ENCODE results near the gene CCDC159.
"Not testable (repeated sequence)": the region's sequence is repeated elsewhere in the genome, so short reads cannot be mapped to it uniquely, and the experiment has no call there.

Gene CCDC159

GRCh38 chr19:11370744-11371143, 24.4 kb downstream of the CCDC159 start:
- no peak for DNase-seq

GRCh38 chr19:11373166-11373884, 27.0 kb downstream of the CCDC159 start:
- DNase-seq: peak; percentile 79

DNA sequence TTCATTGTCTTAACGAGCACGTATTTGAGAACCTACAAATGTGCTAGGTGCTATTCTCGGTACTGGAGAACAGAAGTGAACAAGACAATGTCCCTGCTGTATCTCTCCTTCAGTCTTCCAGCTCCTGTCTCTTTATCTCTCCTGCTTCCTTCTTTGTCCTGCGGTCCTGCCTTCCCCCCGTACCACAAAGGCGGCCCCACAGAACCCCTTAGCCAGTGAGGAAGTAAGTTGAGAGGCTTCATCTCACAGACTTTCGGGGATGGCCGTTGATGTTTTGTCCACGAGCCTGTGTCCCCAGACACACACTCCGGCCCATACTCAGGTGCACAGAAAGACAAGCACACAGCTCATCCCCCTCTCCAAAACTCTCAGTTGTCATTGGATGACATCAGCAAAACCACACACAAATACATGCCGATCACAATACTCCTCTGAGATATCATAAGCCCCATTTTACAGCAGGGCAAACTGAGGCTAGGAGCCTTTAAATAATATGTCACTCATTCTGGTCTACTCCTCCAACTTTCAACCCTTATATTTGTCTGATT, 27.6 kb downstream of the CCDC159 start:
- no peak for DNase-seq

- DNase-seq: peak; percentile 99
These were observed 28.3 kb downstream of the CCDC159 start, which contains the start of gene SWSAP1 for GRCh38 chr19:11374433-11375142. TSS of gene SWSAP1 (plus strand) at chr19:11374666. CDS start at chr19:11374681, 15 bp downstream.

GRCh38 chr19:11375143-11375948, 29.0 kb downstream of the CCDC159 start:
- DNase-seq: peak; percentile 81

- peak; percentile 5 for DNase-seq
These were observed 30.9 kb downstream of the CCDC159 start for GRCh38 chr19:11377237-11377636.

DNA sequence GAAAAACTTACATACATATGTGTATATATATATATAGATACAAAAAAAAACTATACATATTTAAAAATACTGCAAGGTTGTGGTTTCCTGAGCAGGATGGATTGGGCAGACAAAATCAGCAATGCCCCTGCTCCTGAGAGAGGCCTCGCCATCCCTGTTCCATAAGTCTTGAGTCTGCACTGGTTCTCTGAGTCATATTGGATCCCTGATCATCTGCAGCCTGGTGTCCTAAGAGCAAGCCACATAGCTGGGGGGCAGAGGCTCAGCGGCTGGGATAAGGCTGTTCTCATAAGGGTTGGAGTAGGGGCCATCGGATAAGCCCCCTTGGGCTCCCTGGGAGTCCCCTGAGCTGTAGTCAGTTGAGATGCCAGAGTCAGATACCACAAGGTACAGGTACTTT, 31.4 kb downstream of the CCDC159 start:
- no peak for DNase-seq

GRCh38 chr19:11378319-11379189, 32.2 kb downstream of the CCDC159 start:
- peak; percentile 25 for DNase-seq

DNA sequence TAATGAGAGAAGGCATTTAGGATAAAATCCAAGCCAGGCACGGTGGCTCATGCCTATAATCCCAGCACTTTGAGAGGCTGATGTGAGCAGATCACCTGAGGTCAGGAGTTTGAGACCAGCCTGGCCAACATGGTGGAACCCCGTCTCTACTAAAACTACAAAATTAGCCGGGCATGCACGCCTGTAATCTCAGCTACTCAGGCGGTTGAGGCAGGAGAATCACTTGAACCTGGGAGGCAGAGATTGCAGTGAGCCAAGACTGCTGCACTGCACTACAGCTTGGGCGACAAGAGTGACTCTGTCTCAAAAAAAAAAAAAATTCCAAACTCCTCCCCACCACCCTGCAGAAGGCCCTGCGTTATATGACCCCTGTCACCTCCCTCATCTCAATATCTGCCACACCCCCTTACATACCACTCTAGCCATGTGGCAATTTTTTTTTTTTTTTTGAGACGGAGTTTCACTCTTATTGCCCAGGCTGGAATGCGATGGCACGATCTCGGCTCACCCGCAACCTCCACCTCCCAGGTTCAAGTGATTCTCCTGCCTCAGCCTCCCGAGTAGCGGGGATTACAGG, 33.0 kb downstream of the CCDC159 start:
- DNase-seq: not testable (repeated sequence)

DNA sequence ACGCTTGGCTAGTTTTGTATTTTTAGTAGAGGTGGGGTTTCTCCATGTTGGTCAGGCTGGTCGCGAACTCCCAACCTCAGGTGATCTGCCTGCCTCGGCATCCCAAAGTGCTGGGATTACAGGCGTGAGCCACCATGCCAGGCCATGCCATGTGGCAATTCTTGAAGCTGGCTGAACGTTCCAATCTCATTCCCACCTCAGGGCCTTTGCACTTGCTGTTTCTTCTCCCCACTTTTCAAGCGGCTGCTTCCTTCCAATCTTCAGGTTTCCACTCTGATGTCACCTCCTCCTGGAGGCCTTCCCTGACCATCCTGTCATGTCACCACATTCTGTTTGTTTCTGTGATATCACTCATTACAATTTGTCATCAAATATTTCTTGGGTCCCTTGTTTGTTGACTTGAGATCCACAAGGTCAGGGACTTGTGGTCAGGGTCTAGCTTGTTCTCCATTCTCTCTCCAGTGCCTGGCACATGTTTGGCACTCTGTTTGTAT, 33.6 kb downstream of the CCDC159 start:
- DNase-seq: no peak

- no peak for DNase-seq
These were observed 34.6 kb downstream of the CCDC159 start for GRCh38 chr19:11380653-11381537.

DNA sequence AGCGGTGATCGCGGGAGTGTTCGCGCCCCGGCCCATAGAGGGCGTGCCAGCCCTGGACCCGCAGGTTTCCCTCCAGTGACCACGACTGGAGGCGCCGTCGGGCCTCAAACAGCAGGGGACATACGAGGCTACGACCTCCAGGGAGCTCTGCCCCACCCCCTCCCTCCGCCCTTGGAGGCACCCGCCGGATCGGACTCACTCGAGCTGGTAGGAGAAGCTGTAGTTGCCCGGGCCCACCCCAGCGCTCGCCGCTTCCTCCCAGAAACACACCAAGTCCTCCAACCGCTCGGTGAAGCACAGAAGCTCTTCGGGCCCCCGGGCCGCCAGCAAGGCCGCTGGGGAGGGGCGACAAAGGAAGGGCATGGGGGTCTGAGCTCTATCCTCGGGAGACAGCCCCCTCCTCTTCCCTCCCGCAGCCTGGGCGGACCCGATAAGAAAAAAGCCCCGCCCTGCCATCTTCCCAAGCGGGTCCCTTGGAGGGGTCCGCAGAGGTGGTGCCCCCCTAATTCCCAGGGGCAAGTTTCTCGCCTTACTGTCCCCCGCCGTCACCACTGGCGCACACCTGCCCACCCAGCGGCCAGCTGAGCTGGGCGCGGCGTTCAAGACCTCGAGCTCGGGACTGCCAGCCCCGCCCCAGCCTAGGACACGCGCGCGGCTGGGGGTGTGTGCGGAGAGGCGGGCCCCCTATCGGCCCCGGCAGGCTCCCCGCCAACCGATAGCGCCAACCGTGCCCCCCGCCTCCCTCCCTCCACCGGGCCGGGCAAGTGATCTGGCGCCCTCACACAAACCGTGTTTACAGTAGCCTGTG, 36.8 kb downstream of the CCDC159 start:
- DNase-seq: peak; percentile 65

- DNase-seq: no peak
These were observed 37.4 kb downstream of the CCDC159 start for GRCh38 chr19:11383706-11384048.

DNA sequence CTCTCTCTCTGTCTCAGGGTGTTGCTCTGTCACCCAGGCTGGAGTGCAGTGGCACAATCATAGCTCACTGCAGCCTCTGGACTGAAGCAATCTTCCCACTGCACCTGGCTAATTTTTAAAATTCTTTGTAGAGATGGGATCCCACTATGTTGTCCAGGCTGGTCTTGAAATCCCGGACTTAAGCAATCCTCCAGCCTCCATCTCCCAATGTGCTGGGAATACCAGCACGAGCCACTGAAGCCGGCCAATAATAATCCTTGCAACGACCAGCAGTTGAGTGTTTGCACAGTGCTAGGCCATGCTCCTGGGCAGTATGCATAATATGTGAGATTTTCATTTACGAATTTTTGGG, 38.4 kb downstream of the CCDC159 start:
- peak; percentile 9 for DNase-seq

- peak; percentile 38 for DNase-seq
These were observed 41.1 kb downstream of the CCDC159 start for GRCh38 chr19:11387162-11388034.

- DNase-seq: no peak
These were observed 44.0 kb downstream of the CCDC159 start for GRCh38 chr19:11390359-11390758.

DNA sequence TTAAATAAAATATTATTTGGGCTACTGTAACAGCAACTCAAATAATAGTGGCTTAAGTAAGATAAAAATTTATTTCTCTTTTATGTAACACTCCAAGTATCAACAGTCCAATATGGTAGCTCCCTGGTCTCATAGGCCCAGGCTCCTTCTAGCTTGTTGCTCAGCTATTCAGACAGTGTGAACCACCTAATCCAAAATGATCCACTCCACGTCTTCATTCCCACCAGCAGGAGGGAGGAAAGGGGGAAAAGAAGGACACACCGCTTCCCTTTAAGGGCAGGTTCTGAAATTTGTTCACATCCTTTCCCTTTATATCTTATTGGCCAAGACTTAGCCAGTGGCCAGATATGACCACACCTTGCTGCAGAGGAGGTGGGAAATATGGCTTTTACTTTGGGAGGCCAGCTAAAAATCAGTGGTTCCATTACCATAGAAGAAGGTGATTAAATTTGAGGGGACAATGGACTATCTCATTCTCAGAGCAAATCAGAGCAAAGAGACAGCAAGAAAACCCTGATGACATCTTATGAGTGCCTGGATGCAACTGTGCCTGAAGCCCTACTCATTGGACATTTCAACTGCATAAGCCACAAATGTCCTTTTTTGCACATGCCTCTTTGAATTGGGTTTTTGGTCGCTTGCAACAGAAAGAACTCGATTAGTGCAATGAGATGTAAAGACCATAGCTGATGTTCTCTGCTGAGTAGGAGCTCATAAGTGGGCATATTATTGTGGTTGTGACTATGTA, 44.8 kb downstream of the CCDC159 start:
- no peak for DNase-seq

DNA sequence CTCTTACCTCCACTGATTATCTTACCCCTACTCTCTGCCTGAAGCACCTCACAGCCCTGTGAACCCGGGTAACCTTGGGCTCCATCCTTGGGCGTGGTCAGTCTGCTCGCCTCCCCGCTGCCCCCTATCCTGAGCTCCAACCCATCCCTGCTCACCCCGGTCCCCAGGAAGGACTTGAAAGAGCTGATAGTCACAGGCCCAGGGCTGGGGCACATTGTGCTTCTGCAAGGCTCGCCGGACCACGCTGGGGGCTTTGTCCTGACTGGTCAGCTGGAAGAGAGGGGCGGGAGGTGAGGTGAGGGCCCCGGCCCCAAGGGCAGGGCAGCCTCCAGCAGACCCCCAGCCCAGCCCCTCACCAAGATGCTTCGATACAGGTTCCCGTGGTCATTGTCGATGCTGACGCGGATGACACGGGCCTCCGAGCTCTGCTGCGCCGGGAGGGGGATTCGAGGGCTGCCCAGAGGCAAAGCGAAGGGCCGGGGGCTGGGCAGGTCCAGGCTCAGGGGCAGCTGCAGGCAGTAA, 50.8 kb downstream of the CCDC159 start:
- DNase-seq: no peak

Measured in NCI-H510A treated with DMSO at 0.1 percent for 48 hours (cell line).